Erythroblast (primary cell): ENCODE measurements around the gene PRAC1.

Source experiments
- DNase-seq, 2 experiments: peaks; one replicate each; lab custom pipeline; 2025; lab: John Stamatoyannopoulos, UW
- GATA1 ChIP-seq: IDR thresholded peaks from 2 replicates; pipeline ENCODE4 v1.6.1; 2011; ENCODE audit warnings: low read depth, mild to moderate bottlenecking, control low read depth, low read length, moderate library complexity
- POLR2A ChIP-seq: IDR thresholded peaks from 2 replicates; pipeline ENCODE4 v1.6.1; 2011; ENCODE audit warnings: mild to moderate bottlenecking, low read length

Gene PRAC1

DNA sequence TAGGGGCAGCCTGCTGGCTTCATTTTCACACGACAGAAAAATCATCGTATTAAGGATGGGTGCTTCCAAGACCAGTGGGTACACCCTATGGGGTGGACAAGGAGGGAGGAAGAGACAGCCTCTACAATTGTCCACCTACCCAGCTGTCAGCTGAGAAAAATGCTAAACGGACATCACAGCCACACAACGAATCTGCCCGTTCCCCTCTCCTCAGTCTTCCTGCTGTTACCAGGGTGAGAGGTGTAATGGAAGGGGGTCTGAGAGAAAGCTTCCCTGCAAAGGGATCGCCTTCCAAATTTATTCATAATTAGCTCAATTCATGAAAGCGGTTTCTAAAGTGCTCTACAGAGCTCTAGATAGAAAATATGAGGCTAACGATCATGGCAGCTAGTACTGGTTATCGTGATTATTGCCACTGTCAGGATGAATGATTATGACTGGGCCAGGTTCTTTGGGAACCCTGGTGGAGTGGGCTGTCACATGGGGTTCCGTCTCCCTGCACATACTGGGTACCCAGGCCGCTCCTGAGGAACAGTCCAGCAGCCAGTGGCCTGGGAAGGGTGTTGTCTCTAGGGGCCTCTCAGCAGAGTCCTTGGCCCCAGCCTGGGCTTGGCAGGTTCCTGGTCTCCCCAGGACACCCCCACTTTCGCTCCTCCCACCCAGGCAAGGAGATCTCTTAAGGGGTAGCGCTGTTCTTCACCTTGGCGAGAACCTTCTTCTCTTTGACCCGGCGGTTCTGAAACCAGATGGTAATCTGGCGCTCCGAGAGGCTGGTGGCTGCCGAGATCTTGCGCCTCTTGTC, 4.0 kb upstream of the PRAC1 start:
- no peak for DNase-seq
- TF ChIP-seq POLR2A (no peak), GATA1 (no peak)

- no peak for TF ChIP-seq POLR2A
- TF ChIP-seq GATA1 = no peak
- no peak for DNase-seq
Measured at GRCh38 chr17:48725288-48726064, 3.2 kb upstream of the PRAC1 start.

- no peak for TF ChIP-seq GATA1
- TF ChIP-seq POLR2A = no peak
- no peak for DNase-seq
Measured at GRCh38 chr17:48725004-48725287, 2.6 kb upstream of the PRAC1 start.

GRCh38 chr17:48724251-48725003, 2.1 kb upstream of the PRAC1 start:
- TF ChIP-seq GATA1 = no peak
- TF ChIP-seq POLR2A = no peak
- peak; percentile 62 to 80 for DNase-seq

- DNase-seq = no peak
- no peak for TF ChIP-seq POLR2A
- TF ChIP-seq GATA1 = no peak
Measured at GRCh38 chr17:48723423-48724250, 1.3 kb upstream of the PRAC1 start.

GRCh38 chr17:48722915-48723422, 651 bp upstream of the PRAC1 start, which contains the start of gene PRAC2:
PRAC2 (plus strand) TSS chr17:48723185; CDS start chr17:48724411, 1,226 bp downstream.
- DNase-seq = no peak
- TF ChIP-seq GATA1 (no peak), POLR2A (no peak)

- TF ChIP-seq POLR2A (no peak), GATA1 (no peak)
- DNase-seq = no peak
Measured at GRCh38 chr17:48721009-48721402, 1.3 kb downstream of the PRAC1 start.

DNA sequence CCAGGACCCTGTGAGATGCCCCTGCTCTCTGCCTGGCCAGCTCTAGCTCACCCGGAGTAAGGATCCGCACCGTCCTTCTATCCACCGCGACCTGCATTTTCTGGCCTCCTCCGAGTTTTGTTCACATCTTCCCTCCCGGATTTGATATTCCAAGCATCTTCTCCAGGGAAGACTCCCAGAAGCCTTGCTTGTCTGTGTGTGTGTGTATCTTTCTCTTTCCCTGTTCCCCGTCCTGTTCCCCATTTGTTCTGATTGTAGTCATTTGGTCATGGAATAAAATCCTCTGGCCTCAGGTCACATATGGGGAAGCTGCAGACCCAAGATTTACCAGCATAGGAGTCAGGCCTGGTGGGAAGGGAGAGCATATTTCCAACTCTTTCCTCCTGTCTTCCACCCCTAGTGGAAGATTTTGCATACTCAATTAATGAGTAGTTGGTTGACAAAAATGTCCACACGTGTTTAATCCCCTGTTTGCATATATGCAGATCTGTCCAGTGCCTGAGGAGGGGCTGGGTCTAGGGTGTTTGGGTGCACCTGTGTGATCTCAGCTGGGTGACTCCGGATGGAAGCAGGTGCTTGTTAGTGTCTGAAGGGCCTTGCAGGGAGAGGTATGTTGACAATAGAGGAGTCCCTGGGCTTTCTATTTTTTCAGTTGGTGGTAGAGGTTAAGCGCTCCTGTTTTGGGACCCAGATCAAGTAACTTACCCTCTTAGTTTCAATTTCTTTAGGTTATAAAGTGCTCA, 1.9 kb downstream of the PRAC1 start:
- TF ChIP-seq POLR2A (no peak), GATA1 (no peak)
- no peak for DNase-seq

- no peak for DNase-seq
Measured at GRCh38 chr17:48719642-48720265, 2.6 kb downstream of the PRAC1 start.

GRCh38 chr17:48718761-48719641, 3.3 kb downstream of the PRAC1 start:
- TF ChIP-seq GATA1 (no peak), POLR2A (no peak)
- DNase-seq = peak; percentile 19 to 29

More at GRCh38 chr17:48719642-48720265, 2.6 kb downstream of the PRAC1 start:
- no peak for TF ChIP-seq GATA1
- TF ChIP-seq POLR2A = no peak
